Activated B cell treated with CpG ODN at 0.5 μM for 24 hours (primary cell): ENCODE results near the gene GNG7. TPM values are rescaled to one million over a fixed set of nuclear protein-coding genes. Genes with fewer than 3 reads are reported as not detected.

Experiments used
- ATAC-seq: fragments of 200-7000 bp; cut with Tn5 transposase; one replicate; pipeline ENCODE4 v1.10.0; 2021; ENCODE audit warnings: low read depth, mild to moderate bottlenecking, moderate library complexity
- CTCF ChIA-PET: fragments of 350-600 bp; sonication (Branson Sonifier 250); formaldehyde crosslinking; loops from one replicate; lab custom pipeline; 2021; ENCODE audit warnings: antibody characterized with exemption; lab: Charles Lee
- POLR2A ChIA-PET: fragments of 350-600 bp; sonication (Branson Sonifier 250); formaldehyde crosslinking; loops from one replicate; lab custom pipeline; 2021; ENCODE audit warnings: antibody characterized with exemption; lab: Charles Lee
- DNase-seq: peaks from one replicate; pipeline ENCODE4 v3.0.0; 2022
- H3K27ac Mint-ChIP-seq: one replicate; pipeline ENCODE4 v1.8.0; 2020; ENCODE audit warnings: mixed read lengths
- H3K27me3 Mint-ChIP-seq: one replicate; pipeline ENCODE4 v1.8.0; 2021; ENCODE audit warnings: mixed read lengths
- H3K36me3 Mint-ChIP-seq: one replicate; pipeline ENCODE4 v1.8.0; 2021; ENCODE audit warnings: low read depth, mixed read lengths
- H3K4me1 Mint-ChIP-seq: one replicate; pipeline ENCODE4 v1.8.0; 2021; ENCODE audit warnings: mixed read lengths
- H3K4me3 Mint-ChIP-seq: one replicate; pipeline ENCODE4 v1.8.0; 2020; ENCODE audit warnings: mild to moderate bottlenecking, mixed read lengths
- H3K9me3 Mint-ChIP-seq: one replicate; pipeline ENCODE4 v1.8.0; 2020; ENCODE audit warnings: mixed read lengths
- intact Hi-C: fragments of 100-400 bp; cut with micrococcal nuclease; formaldehyde crosslinking; loops from one replicate; pipeline ENCODE4 v1.15.1; 2024
- total RNA-seq: library from RNA; stranded (reverse); gene quantifications from 2 replicates; pipeline ENCODE4 v1.2.3, GENCODE V29; 2022
- TF ChIP-seq, protein P1 (sequence below): fragments of 200-600 bp; IDR thresholded peaks from one replicate; pipeline ENCODE4 v1.8.0; 2022; ENCODE audit warnings: antibody characterized with exemption, mild to moderate bottlenecking

The GNG7 gene
- total RNA-seq, 1 donor from 2014 or later = 35.4 TPM

DNA sequence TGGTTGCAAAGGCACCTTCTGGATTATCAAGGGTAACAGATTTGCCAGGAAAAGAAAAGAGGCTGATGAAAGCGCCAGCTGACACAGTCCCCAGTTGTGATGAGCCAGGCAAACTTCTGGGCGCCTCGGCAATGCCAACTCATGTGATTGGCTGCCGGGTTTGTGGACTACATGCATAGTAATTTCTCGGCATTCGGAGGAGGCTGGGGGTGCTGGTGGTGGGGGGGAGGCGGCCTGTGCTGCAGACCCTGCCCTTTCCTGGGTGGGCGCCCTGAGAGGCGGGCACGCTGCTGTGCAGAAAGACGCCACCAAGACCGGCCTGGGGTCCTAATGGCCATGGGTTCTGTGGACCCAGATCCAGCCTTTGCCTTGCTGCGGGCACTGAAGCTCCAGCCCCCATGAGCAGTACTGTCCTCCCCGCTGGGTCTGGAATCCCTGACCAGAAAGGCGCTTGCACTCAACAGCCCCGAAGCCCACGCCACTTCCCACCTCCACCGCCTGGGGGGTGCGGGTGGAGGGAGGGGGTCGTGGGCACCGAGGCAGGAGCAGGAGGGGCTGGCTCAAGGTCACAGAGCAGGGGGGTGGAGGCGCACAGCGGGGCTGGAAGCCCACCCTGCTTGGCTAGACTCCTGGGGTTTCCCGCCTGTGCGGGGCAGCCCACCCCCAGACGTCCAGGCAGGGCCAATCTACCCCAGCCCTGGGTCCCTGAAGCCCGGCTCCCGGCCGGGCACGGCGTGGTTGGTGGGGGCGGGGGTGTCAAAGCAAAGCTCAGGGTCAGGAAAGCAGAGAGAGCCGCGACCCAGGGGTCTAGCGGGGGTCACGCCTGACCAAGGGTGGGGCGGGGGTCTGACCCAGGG, 17.7 kb upstream of the GNG7 start:
- ChIA-PET CTCF (no interaction called here), POLR2A (interaction anchor here (0.6 to 0.7 kb wide), 3 partner anchors 9 to 35 kb away, joined by 3 to 5 read pairs (median 3); no protein-coding TSS in a partner anchor)
- Mint-ChIP-seq H3K4me3 (peak overlapping the region; percentile 66), H3K27me3 (peaks cover 5% of the 10 kb centered on the region), H3K27ac (no peak overlapping the region), H3K4me1 (peaks cover 22% of the 10 kb centered on the region), H3K9me3 (peaks cover 7% of the 10 kb centered on the region), H3K36me3 (peaks cover 5% of the 10 kb centered on the region)
- ATAC-seq (no peak), DNase-seq (no peak)
- TF ChIP-seq, protein P1, sequence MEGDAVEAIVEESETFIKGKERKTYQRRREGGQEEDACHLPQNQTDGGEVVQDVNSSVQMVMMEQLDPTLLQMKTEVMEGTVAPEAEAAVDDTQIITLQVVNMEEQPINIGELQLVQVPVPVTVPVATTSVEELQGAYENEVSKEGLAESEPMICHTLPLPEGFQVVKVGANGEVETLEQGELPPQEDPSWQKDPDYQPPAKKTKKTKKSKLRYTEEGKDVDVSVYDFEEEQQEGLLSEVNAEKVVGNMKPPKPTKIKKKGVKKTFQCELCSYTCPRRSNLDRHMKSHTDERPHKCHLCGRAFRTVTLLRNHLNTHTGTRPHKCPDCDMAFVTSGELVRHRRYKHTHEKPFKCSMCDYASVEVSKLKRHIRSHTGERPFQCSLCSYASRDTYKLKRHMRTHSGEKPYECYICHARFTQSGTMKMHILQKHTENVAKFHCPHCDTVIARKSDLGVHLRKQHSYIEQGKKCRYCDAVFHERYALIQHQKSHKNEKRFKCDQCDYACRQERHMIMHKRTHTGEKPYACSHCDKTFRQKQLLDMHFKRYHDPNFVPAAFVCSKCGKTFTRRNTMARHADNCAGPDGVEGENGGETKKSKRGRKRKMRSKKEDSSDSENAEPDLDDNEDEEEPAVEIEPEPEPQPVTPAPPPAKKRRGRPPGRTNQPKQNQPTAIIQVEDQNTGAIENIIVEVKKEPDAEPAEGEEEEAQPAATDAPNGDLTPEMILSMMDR = no peak
- intact Hi-C loops = loop anchor here (1.0 to 2.0 kb wide), 2 partner anchors 9 to 21 kb away; partner anchors contain the start of gene SLC39A3

DNA sequence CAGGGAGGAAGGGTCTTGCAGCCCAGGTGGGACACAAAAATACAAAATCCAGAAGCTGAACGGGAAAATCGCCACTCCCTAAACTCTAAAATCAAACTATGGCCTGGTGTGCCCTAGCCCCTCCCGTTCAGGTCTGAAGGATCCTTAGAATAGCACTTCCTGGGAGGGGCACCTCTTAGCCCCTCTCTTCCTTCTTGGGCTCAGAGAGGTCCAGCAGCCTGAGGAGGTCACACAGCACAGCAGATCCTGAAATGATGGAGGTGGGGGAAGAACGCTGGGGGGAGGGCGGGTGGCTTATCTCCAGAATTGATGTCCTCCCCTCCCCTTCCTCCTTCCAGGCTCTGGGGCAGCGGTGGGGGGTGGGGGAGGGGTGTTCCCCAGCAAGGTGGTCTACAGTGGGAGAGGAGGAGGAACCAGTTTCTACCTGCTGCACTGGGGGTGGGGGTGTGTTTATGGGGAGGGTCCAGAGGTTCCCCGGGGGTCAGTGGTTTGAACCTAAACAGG, 16.8 kb upstream of the GNG7 start:
- H3K4me1 Mint-ChIP-seq = peaks cover 22% of the 10 kb centered on the region
- CTCF ChIA-PET = no interaction called here
- H3K9me3 Mint-ChIP-seq = peaks cover 9% of the 10 kb centered on the region
- ATAC-seq (no peak), DNase-seq (no peak)
- intact Hi-C loops = no loop called here
- TF ChIP-seq, protein P1 = no peak
- POLR2A ChIA-PET = no interaction called here
- H3K27ac Mint-ChIP-seq = no peak overlapping the region
- H3K4me3 Mint-ChIP-seq = peak overlapping the region; percentile 38
- H3K36me3 Mint-ChIP-seq = peaks cover 5% of the 10 kb centered on the region
- H3K27me3 Mint-ChIP-seq = peaks cover 4% of the 10 kb centered on the region

DNA sequence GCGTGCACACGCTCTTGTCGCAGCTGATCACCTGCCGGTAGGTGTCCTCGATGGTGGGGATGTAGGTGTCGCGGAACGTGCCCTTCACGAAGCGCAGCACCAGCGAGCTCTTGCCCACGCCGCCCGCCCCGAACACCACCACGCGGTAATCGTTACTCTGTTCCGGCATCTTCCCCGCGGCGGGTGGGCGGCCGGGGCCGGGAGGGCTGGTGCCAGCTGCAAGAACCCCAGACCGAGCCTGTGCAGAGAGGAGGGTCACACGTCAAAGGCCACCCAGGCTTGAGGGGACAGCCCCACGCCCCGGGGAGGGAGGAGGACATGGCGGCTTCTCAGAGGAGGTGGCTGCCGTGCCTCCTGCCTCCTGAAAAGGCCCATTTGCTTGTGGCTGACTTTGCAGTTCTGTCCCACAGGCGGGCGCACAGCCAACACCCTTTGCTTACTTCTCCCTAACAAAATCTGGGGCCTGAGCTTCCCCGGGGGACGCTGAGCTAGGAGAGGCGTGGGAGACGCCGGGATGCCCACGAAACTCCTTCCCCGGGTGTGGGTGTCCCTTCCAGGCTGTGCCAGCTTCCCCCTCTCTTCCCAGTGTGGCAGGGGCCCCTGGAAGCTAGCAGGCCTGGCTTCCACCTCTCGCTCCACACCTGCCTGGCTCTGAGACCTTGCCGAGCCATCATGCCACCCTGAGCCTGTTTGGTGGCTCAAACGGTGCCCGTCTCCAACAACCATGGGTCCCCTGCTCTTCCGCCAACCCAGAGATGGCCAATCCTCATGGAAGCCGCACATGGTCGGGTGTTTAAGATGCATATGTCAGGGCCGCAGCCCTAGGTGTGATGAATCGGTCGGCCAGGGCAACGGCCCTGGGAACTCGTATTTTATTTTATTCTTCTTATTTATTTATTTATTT, 15.4 kb upstream of the GNG7 start:
- Mint-ChIP-seq H3K4me1 (peaks cover 24% of the 10 kb centered on the region), H3K27ac (no peak overlapping the region), H3K36me3 (peaks cover 5% of the 10 kb centered on the region), H3K27me3 (peaks cover 3% of the 10 kb centered on the region), H3K9me3 (peaks cover 9% of the 10 kb centered on the region), H3K4me3 (no peak overlapping the region)
- POLR2A ChIA-PET = no interaction called here
- CTCF ChIA-PET = no interaction called here
- ATAC-seq (no peak), DNase-seq (no peak)
- TF ChIP-seq, protein P1 = no peak
- intact Hi-C loops = no loop called here

DNA sequence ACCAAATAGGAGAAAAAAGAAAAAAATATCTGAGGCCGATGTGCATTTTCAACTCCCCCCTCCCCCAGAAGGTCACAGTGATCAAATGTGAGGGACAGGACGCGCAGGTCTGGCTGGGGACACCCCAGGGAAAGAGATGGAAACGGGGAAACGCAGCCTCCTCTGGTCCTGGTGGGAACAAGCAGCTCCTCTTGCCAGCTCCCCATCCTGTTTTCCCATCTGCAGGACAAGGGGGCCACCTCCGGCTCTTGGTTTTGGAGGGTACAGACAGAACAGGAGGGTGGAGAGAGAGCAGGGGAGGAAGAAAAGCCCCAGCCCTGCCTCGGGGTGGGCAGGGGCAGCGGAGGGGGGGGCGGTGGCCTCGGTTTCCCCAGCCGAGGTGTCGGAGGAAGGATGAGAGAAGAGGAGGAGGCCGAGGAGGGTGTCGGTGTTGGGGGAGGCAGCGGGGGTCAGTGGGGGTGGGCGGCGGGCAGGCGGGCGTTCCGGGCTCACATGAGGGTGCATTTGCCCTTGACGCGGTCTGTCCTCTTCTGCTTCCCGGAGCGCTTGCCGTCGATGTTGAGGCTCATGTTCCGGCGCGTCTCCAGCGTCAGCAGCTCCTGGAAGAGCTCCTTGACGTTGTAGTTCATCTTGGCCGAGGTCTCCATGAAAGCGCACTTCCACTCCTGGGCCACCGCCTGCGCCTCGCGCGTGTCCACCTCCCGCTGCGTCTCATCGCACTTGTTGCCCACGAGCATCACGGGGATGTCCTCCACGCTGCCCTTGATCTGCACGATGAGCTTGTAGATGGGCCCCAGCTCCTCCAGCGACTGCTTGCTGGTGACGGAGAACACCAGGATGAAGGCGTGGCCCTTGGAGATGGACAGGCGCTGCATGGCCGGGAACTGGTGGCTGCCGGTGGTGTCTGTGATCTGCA, 14.5 kb upstream of the GNG7 start:
- Mint-ChIP-seq H3K27ac (no peak overlapping the region), H3K9me3 (peaks cover 9% of the 10 kb centered on the region), H3K4me3 (no peak overlapping the region), H3K27me3 (peaks cover 3% of the 10 kb centered on the region), H3K36me3 (peaks cover 5% of the 10 kb centered on the region), H3K4me1 (peaks cover 29% of the 10 kb centered on the region)
- TF ChIP-seq, protein P1 = no peak
- no peak for DNase-seq
- intact Hi-C loops = no loop called here
- no peak for ATAC-seq
- POLR2A ChIA-PET = no interaction called here
- CTCF ChIA-PET = no interaction called here
